GM15510 (cell line): ENCODE data around the gene LYPD5.

ENCODE experiments used
- POLR2A ChIP-seq: IDR thresholded peaks from 3 replicates; pipeline ENCODE4 v1.6.1; 2011; ENCODE audit warnings: borderline replicate concordance; ENCODE audit not compliant: insufficient read length; ENCODE audit errors: extremely low read depth

Gene LYPD5

DNA sequence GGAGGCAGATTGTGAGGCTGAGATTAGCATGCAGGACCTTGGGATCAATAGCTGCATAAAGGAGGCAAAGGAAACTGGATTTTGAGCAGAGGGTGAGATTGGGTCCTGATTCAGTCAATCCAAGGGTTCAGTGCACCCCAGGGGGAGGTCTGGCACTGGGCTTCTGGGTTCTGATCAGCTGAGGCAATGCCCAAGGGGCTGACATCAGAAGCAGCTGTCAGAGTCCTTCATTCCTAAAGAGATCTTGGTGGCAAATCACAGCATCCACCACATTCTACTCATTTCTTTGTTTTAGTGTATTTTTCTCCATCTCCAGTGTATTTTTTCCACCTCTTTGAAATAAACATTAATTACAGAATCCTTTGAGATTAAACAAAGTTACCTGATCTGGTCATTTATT is 5.4 kb upstream of the LYPD5 start:
- no peak for TF ChIP-seq POLR2A

DNA sequence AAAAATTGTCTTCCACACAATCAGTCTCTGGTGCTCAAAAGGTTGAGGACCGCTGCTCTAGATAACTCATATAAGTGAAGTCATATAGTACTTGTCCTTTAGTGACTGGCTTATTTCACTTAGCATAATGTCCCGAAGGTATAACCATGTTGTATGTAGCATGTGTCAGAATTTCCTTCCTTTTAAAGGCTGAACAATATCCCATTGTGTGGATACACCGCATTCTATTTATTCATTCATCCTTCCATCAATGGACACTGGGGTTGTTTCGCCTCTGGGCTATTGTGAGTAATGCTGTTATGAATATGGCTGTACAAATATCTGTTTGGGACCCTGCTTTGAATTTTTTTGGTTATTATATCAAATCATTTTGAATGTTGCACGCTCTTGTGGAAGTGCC is 4.6 kb upstream of the LYPD5 start:
- no peak for TF ChIP-seq POLR2A

DNA sequence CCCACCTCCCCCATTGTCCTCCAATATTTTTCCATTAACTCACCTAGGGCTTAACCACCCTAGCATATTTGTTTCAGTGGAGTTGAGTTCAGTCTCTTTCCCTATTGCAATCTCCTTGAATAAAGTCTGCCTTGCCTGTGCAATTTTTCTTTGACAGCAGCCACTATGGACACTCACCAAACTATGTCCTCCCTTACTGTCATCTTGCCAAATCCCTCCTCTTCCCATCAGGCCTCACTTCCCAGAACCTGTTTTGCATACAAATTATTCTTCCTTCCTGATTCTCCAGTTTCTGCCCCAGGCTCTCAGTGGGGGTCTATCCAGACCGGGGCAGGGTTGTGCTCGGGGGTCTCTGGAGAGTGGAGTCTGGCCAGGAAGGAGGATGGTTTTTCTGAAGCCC is 2.2 kb upstream of the LYPD5 start:
- no peak for TF ChIP-seq POLR2A

DNA sequence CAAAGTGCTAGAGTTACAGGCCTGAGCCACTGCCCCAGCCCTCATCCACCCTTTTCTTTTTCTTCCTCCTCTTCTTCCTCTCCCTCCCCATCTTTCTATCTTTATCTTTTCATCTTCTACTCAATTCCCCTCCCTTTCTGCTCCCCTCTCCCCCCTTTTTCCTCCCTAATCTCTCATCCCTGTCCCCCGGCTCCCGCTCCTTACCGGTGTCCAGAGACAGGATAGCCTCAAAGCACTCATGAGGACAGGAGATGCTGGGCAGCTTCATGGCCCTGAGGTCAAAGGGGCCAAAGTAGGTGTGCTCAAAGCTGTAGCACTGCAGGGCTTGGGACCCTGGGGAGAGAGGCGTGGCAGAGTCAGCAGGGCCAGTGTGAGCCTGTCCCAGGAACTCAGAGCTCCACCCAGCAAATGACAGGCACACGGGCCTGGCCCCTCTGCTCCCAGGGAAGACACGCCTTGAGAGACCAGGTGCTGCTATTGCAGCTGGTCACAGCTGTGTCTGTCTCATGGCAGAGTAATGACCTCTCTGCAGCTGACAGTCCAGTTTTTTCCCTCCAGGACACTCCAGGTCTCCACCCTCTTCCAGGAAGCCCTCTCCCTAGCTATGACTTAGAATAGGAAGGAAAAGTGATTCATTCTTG is 2.6 kb downstream of the LYPD5 start:
- TF ChIP-seq POLR2A, result no peak

DNA sequence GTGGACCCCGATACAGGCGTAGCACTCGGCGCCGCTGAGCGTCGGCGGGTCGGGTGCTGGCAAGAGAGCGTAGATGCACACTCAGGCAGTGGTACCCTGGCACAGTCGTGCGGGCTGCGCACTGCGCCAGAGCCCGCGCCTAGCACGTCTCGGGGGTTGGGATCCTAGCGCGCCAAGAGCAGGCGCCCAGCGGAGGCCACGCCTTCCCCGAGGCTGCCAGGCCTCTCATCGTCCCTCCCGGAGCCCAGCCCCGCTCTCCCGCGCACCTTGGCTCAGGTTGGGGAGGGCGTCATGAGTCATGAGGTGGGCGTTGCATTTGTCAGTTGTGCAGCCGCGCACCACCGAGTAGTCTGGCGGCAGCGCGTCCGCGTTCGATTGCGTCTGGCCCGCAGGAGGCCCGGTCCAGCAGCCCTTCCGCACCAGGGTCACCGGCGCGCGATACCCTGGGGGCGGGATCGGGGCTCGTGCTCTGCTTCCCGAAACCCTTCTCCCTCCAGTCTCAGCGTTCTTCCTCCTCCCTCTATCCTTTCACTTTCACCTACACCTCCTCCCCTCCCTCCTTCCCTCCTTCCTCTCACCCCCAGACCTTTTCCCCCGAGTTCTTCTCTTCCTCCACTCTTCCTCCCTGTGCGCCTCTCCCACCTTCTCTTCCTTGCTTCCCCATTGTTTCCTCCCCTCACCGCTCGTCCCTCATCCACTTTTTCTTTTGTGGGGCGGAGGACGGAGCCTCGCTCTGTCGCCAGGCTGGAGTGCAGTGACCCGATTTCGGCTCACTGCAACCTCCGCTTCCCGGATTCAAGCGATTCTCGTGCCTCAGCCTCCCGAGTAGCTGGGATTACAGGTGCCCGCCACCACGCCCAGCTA is 3.5 kb downstream of the LYPD5 start:
- no peak for TF ChIP-seq POLR2A

DNA sequence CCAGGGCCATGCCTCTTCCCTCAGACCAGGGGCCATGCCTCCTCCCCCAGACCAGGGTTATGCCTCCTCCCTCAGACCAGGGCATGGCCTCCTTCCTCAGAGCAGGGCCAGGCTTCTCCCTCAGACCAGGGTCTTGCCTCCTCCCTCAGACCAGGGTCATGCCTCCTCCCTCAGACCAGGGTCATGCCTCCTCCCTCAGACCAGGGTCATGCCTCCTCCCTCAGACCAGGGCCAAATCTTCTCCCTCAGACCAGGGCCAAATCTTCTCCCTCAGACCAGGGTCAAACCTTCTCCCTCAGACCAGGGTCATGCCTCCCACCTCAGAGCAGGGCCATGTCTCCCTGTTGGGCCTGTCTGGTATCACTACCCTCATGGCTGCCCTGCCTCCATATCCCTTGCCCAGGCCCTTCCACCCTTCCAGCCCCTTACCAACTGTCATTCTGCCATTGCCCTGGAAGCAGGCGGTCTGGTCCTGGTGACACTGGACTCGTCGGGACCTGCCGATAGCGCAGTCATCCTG is 4.2 kb downstream of the LYPD5 start:
- TF ChIP-seq POLR2A, result no peak

DNA sequence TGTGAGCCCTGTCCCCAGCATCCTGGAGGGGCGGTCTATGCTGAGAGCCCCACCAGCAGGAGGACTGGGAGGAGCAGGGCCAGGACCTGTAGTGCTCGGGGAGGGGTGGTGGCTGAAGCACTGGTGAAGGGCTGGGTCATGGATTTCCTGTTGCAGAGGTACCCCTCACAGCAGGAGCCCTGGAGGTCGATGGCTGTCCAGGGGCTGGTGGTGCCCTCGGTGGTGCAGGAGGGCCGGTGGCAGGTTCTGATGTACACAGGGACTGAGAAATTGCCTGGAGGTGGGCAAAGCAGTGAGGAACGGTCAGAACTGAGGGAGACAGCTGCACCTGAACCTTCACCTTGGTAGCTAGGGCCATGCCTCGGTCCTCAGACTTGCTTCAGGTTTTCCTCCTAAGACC is 4.7 kb downstream of the LYPD5 start:
- no peak for TF ChIP-seq POLR2A

DNA sequence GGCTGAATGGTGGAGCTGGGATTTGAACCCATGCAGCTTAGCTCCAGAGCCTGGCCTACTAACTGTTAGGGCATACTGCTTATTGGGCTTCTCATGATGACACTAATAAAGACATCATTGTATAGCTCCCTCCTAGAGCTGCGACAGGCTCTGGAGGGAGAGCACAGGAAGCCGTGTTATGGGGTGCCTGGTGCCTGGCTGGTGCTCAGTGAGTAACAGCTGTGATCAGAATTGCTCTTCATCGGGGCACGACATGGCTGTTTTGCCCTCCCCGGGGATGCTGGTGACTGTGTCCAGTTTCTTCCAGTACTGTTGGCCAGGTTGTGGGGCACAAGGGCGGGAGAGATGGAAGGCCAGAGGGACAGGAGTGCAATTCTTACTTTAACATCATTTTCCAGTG is 5.1 kb downstream of the LYPD5 start:
- TF ChIP-seq POLR2A, result no peak

DNA sequence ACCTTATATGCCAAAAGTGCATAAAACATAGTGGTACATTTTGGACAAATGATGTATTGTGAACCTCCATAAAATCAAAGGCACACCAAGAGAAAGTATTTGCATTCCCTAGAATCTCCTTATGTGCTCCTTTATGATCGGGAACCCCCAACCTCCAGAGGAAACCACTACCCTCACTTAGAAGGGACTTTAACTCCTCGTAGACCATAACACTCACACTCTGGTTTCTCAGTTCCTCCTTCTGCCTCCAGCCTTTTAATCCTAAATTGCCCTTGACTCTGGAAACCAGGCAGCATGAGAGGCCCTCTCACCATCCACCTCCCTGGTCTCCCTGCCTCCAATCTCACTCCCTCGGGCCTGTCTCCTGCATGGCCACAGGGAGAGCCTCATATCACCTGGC is 11.7 kb downstream of the LYPD5 start:
- TF ChIP-seq POLR2A, result no peak

DNA sequence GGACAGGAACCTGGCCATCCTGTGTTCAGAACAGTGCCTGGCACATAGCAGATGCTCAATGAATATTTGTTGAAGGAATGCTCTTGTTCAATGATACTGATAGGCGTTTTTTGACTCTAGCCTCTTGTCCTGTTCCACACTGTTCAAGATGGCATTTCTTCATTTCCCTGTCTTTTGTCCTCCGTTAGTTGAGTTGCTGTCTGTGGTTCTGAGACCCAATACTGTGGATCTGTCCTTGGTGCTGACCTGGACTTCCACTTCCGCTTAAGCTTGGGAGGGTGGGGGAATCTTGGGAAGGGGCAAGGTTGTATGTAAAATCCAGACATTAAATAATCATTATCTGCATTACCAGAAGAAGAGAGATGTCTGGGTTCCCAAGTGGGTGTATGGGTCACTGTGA is 13.2 kb downstream of the LYPD5 start:
- TF ChIP-seq POLR2A, result no peak

DNA sequence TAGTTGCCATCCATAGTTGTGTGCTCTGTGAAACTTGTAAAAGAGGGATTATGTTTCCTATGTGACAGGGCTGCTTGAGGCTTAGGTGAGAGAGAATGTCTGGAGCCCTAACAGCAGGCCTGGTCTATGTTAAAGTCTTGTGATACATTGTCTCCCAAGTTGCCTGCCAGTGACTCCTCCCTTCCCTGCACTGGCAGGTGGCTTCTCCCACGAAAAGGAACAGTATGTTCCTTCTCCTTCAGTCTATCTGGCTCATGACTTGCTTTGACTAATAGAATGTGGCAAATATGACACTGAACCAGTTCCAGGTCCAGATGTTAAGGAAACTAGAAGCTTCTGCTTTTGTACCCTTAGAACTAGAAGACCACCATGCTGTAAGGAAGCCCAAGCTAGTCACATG is 15.6 kb downstream of the LYPD5 start:
- TF ChIP-seq POLR2A, result no peak

DNA sequence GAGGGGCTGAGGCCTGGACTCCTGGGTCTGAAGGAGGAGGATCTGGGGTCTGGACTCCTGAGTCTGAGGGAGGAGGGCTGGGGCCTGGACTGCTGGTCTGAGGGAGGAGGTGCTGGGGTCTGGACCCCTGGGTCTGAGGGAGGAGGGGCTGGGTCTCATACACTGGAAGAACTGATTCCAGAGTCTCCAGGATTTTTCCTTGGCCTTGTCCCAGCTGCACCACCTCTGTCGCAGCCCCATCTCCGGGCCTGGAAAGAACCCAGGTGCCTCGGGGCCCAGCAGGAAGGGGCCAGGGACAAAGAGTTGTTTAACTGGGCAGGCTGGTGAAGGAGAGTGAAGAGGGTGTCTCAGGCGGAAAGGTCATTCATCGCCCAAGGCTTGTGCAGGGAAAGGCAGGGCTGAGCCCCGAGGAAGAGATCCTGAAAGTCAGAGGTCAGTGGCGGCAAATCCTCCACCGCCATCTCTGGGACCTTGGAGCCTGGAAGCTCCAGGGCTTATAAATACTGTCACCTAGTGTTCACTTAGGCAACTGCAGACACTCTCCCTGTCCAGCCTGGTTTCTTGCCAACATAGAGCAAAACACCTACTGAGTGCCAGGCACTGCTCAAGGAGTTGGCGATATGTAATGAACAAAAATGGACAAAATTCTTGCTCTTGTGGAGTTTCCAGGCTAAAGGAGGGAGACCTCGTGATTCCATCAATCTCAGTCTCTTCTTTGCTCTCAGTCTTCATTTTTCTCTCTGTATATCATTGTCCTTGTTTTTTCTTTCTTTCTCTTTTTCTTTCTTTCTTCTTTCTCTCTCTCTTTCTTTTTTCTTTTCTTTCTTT is 17.1 kb downstream of the LYPD5 start:
- TF ChIP-seq POLR2A, result no peak

DNA sequence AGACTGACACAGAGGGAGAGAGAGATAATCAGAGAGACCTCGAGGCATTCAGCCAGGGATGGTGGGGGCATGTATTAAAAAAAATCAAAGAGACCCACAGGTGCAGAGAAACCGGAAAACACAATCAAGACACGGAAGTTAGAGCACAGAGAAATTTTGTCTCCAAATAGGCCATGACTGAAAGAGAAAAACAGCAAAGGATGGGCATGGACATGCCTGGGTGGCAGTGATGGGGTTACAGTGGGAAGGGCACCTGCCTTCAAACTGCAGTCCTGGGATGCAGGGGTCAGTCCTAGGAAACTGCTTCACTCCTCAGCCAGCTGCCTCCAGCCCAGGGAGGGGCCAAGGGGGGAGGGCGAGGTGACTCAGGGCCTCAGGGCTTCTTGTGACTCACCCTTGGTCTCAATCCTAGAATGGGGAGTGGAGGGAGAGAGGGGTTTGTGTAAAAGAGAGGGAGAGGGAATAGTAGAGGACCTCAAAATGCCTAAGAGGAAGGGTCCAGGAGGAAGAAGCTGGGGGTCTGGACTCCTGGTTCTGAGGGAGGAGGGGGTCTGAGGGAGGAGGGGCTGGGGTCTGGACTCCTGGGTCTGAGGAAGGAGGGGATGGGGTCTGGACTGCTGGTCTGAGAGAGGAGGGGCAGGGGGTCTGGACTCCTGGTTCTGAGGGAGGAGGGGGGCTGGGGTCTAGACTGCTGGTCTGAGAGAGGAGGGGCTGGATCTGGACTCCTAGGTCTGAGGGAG is 17.8 kb downstream of the LYPD5 start:
- TF ChIP-seq POLR2A, result no peak

DNA sequence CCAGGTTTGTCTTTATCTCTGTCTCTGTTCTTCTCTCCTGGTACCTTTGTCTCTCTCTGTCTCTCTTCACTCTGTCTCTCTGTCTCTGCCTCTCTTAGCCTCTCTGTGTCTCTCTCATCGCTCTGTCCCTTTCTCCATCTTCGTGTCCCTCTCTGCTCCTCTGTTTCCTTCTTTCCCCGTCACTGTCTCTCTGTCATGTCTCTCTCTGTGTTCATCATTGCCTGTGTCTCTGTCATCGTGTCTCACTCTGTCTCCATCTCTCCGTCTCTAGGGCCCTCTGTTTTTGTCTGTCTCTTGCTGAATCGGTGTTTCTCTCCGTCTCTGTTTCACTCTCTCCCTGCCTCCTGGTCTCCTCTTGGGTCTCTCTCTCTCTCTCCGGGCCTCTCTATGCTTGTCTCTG is 18.6 kb downstream of the LYPD5 start:
- no peak for TF ChIP-seq POLR2A

DNA sequence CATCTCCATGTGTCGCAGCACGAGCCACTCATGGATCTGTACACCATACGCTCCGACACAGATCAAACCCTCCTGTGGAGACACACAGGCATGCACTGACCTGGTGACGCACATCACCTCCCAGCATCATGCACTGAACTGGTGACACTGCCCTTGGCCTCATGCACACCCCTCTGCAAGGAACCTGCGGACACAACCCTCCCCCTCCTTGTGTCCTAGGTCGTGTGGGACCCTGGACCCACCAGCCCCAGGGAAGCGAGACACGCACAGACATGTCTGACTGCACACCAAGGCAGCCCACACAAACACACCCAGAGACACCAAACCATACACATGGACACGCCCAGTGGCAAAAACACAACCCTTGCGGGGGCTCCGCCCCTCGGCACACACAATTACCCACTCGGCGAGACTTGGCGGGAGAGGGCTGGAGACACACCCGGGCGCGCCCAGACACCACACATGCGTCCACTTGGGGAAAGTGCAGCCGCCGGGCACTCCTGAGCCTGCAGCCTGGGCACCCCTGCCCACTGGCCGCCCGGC is 19.5 kb downstream of the LYPD5 start:
- no peak for TF ChIP-seq POLR2A

DNA sequence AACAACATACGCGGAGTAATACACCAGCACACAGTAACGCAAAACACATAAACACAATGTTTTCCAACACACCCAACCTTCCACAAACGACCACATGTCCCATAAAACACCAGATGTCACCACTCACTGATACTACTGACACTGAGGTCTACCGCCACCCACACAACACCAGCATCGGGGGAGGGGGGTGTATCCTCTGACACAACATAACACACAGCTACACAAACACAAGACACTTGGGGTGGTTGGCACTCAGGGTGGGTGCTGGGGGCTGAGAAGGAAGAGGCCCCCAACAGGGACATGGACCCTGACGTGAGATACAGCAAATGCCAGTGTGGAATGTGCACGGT is 20.0 kb downstream of the LYPD5 start:
- no peak for TF ChIP-seq POLR2A
